Neural progenitor cell (in vitro differentiated cells): ENCODE results near the gene LRP1-AS. TPM values are rescaled to one million over a fixed set of nuclear protein-coding genes. Genes with fewer than 3 reads are reported as not detected.

Source experiments
- DNase-seq: peaks from one replicate; pipeline ENCODE4 v3.0.0-alpha.2; 2016; ENCODE audit warnings: low spot score
- H2AFZ ChIP-seq: fragments of 200-600 bp; sonication (generic); replicated peaks from 2 replicates; pipeline ENCODE4 v1.6.1; 2016; ENCODE audit warnings: antibody characterized with exemption
- H3F3A ChIP-seq: fragments of 200-600 bp; sonication (generic); 2 replicates; pipeline ENCODE4 v1.6.1; 2016; ENCODE audit warnings: antibody characterized with exemption, low read depth
- H3K27ac ChIP-seq: fragments of 200-600 bp; sonication (generic); 2 replicates; pipeline ENCODE4 v1.5.1; 2016; ENCODE audit warnings: mild to moderate bottlenecking
- H3K27me3 ChIP-seq: fragments of 200-600 bp; sonication (generic); 2 replicates; pipeline ENCODE4 v1.6.1; 2016; ENCODE audit warnings: mild to moderate bottlenecking, moderate library complexity
- H3K36me3 ChIP-seq: fragments of 200-600 bp; sonication (generic); 2 replicates; pipeline ENCODE4 v1.5.1; 2016
- H3K4me1 ChIP-seq: fragments of 200-600 bp; sonication (generic); 2 replicates; pipeline ENCODE4 v1.6.1; 2016; ENCODE audit warnings: mixed run types
- H3K4me2 ChIP-seq: fragments of 200-600 bp; sonication (generic); 2 replicates; pipeline ENCODE4 v1.6.1; 2016
- H3K4me3 ChIP-seq: fragments of 200-600 bp; sonication (generic); 2 replicates; pipeline ENCODE4 v1.5.1; 2016
- H3K79me2 ChIP-seq: fragments of 200-600 bp; sonication (generic); 2 replicates; pipeline ENCODE4 v1.6.1; 2016; ENCODE audit warnings: low read depth
- H3K9ac ChIP-seq: fragments of 200-600 bp; sonication (generic); 2 replicates; pipeline ENCODE4 v1.6.1; 2016
- H3K9me3 ChIP-seq: fragments of 200-600 bp; sonication (generic); 2 replicates; pipeline ENCODE4 v1.5.1; 2016; ENCODE audit warnings: low read depth
- H4K20me1 ChIP-seq: fragments of 200-600 bp; sonication (generic); 2 replicates; pipeline ENCODE4 v1.6.1; 2016; ENCODE audit warnings: low read depth
- H3K27ac Mint-ChIP-seq: 3 replicates; pipeline ENCODE4 v1.8.0; 2021; ENCODE audit warnings: mixed read lengths
- H3K27me3 Mint-ChIP-seq: 2 replicates; pipeline ENCODE4 v1.8.0; 2022; ENCODE audit warnings: low read depth, mild to moderate bottlenecking, inconsistent platforms, moderate library complexity, mixed read lengths; ENCODE audit not compliant: insufficient read depth
- H3K36me3 Mint-ChIP-seq: 3 replicates; pipeline ENCODE4 v1.8.0; 2021; ENCODE audit warnings: mixed read lengths
- H3K4me1 Mint-ChIP-seq: 3 replicates; pipeline ENCODE4 v1.8.0; 2021; ENCODE audit warnings: mixed read lengths
- H3K4me3 Mint-ChIP-seq: 3 replicates; pipeline ENCODE4 v1.8.0; 2021; ENCODE audit warnings: mild to moderate bottlenecking, moderate library complexity, mixed read lengths
- H3K9me3 Mint-ChIP-seq: 3 replicates; pipeline ENCODE4 v1.8.0; 2020; ENCODE audit warnings: mixed read lengths
- EZH2 ChIP-seq: fragments of 200-600 bp; sonication (generic); IDR thresholded peaks from 2 replicates; pipeline ENCODE4 v1.6.1; 2017; ENCODE audit warnings: antibody characterized with exemption, mild to moderate bottlenecking, moderate library complexity
- EZH2phosphoT487 ChIP-seq: fragments of 200-600 bp; sonication (generic); IDR thresholded peaks from 2 replicates; pipeline ENCODE4 v1.6.1; 2017; ENCODE audit warnings: antibody characterized with exemption
- total RNA-seq: library from RNA; depleted of rRNA; stranded (reverse); fragments of >200 nt; gene quantifications from 2 replicates; pipeline ENCODE4 v1.2.3, GENCODE V29; 2015; ENCODE audit warnings: low replicate concordance
- TF ChIP-seq, protein P1 (sequence below): fragments of 200-600 bp; sonication (generic); IDR thresholded peaks from 2 replicates; pipeline ENCODE4 v1.5.1; 2017; ENCODE audit warnings: antibody characterized with exemption, mild to moderate bottlenecking

LRP1-AS gene
- total RNA-seq, 1 donor from 2014 or later: not detected

DNA sequence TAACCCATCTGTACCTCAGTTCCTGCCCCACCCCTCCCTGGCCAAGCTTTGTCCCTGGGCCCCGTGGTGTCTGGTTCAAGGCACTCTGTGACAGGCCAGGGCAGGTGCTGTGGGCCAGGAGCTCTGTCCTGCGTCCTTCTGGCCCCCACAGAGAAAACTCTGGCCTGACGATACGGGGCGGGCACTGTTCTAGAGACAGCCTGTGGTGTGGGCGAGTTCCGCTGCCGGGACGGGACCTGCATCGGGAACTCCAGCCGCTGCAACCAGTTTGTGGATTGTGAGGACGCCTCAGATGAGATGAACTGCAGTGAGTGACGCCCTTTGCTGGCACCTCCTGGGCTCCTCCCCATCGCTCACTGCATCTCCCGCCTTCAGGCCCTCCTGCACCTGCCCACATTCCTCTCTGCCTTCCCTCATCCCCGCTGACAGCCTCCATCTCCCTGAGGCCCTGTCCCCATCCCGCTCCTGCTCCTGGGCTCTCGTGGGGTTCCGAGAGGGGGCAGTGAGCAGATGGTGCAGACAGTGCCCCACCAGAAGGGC, 46.4 kb upstream of the LRP1-AS start:
- Mint-ChIP-seq H3K36me3 (peaks cover 28% of the 10 kb centered on the region), H3K9me3 (no peaks in the 10 kb centered on the region), H3K4me3 (no peak overlapping the region), H3K4me1 (no peaks in the 10 kb centered on the region), H3K27ac (no peak overlapping the region), H3K27me3 (peaks cover 11% of the 10 kb centered on the region)
- Histone ChIP-seq H3K27me3 (no peaks in the 10 kb centered on the region), H3K79me2 (no peaks in the 10 kb centered on the region), H3K4me1 (no peaks in the 10 kb centered on the region), H3K4me3 (no peak overlapping the region), H3K9ac (no peak overlapping the region), H2AFZ (no peak overlapping the region), H4K20me1 (no peaks in the 10 kb centered on the region), H3K9me3 (no peaks in the 10 kb centered on the region), H3K4me2 (no peak overlapping the region), H3K27ac (no peak overlapping the region), H3F3A (no peaks in the 10 kb centered on the region), H3K36me3 (no peaks in the 10 kb centered on the region)
- TF ChIP-seq EZH2 (no peak), EZH2phosphoT487 (no peak)
- TF ChIP-seq, protein P1, sequence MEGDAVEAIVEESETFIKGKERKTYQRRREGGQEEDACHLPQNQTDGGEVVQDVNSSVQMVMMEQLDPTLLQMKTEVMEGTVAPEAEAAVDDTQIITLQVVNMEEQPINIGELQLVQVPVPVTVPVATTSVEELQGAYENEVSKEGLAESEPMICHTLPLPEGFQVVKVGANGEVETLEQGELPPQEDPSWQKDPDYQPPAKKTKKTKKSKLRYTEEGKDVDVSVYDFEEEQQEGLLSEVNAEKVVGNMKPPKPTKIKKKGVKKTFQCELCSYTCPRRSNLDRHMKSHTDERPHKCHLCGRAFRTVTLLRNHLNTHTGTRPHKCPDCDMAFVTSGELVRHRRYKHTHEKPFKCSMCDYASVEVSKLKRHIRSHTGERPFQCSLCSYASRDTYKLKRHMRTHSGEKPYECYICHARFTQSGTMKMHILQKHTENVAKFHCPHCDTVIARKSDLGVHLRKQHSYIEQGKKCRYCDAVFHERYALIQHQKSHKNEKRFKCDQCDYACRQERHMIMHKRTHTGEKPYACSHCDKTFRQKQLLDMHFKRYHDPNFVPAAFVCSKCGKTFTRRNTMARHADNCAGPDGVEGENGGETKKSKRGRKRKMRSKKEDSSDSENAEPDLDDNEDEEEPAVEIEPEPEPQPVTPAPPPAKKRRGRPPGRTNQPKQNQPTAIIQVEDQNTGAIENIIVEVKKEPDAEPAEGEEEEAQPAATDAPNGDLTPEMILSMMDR: no peak
- DNase-seq: no peak

DNA sequence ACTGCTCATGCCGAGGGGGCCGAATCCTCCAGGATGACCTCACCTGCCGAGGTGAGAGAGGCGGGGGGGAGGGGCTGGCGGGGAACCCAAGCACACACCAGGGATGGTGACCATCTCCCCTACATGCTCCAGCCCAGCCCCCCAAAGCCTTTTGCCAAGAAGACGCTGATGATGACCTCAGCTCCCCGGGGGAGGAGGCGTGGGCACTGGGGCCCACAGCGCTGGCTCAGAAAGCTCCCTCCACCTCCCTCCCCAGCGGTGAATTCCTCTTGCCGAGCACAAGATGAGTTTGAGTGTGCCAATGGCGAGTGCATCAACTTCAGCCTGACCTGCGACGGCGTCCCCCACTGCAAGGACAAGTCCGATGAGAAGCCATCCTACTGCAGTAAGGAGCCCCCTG, 45.5 kb upstream of the LRP1-AS start:
- H3K4me2 ChIP-seq: no peak overlapping the region
- no peak overlapping the region for H3K27ac ChIP-seq
- no peaks in the 10 kb centered on the region for H3F3A ChIP-seq
- no peaks in the 10 kb centered on the region for H4K20me1 ChIP-seq
- H3K36me3 Mint-ChIP-seq: peaks cover 28% of the 10 kb centered on the region
- no peak overlapping the region for H3K9ac ChIP-seq
- no peaks in the 10 kb centered on the region for H3K9me3 Mint-ChIP-seq
- no peaks in the 10 kb centered on the region for H3K4me1 Mint-ChIP-seq
- no peak for TF ChIP-seq EZH2phosphoT487
- DNase-seq: no peak
- no peak overlapping the region for H3K4me3 Mint-ChIP-seq
- peaks cover 10% of the 10 kb centered on the region for H3K27me3 Mint-ChIP-seq
- H3K9me3 ChIP-seq: no peaks in the 10 kb centered on the region
- H2AFZ ChIP-seq: no peak overlapping the region
- no peaks in the 10 kb centered on the region for H3K36me3 ChIP-seq
- H3K4me3 ChIP-seq: no peak overlapping the region
- H3K79me2 ChIP-seq: no peaks in the 10 kb centered on the region
- no peaks in the 10 kb centered on the region for H3K4me1 ChIP-seq
- no peaks in the 10 kb centered on the region for H3K27me3 ChIP-seq
- H3K27ac Mint-ChIP-seq: no peak overlapping the region

DNA sequence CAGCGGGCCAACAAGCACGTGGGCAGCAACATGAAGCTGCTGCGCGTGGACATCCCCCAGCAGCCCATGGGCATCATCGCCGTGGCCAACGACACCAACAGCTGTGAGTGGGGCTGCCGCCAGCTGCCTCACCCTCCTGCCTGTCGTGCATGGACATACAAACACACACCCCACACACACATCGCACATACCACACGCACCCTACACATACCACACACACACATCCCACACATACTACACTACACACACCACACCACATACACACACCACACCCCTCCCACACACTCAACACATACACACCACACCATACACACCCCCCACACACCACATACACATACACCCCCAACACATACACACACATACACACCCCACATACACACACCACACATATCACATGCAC, 44.0 kb upstream of the LRP1-AS start:
- Histone ChIP-seq H3K27ac (no peak overlapping the region), H3F3A (no peaks in the 10 kb centered on the region), H3K4me1 (no peaks in the 10 kb centered on the region), H3K36me3 (no peaks in the 10 kb centered on the region), H3K27me3 (no peaks in the 10 kb centered on the region), H3K9ac (no peak overlapping the region), H2AFZ (no peak overlapping the region), H3K9me3 (no peaks in the 10 kb centered on the region), H3K79me2 (no peaks in the 10 kb centered on the region), H4K20me1 (no peaks in the 10 kb centered on the region), H3K4me3 (no peak overlapping the region), H3K4me2 (no peak overlapping the region)
- Mint-ChIP-seq H3K27me3 (peaks cover 12% of the 10 kb centered on the region), H3K27ac (no peak overlapping the region), H3K36me3 (peaks cover 30% of the 10 kb centered on the region), H3K9me3 (no peaks in the 10 kb centered on the region), H3K4me1 (no peaks in the 10 kb centered on the region), H3K4me3 (no peak overlapping the region)
- TF ChIP-seq, protein P1: no peak
- TF ChIP-seq EZH2phosphoT487 (no peak), EZH2 (no peak)
- no peak for DNase-seq

DNA sequence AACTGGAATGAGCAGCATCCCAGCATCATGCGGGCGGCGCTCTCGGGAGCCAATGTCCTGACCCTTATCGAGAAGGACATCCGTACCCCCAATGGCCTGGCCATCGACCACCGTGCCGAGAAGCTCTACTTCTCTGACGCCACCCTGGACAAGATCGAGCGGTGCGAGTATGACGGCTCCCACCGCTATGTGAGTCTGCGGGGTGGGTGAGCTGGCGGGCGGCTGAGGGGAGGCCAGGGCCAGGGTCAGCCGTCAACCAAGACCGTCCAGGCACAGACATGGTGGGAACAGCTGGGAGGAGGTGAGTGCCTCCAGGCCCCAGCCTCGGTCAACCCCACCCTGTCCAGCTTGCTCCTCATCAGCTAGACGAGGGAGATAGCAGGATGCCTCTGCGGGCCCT, 43.4 kb upstream of the LRP1-AS start:
- Histone ChIP-seq H3K4me3 (no peak overlapping the region), H3K27me3 (no peaks in the 10 kb centered on the region), H2AFZ (no peak overlapping the region), H3K4me2 (no peak overlapping the region), H3K27ac (no peak overlapping the region), H3K4me1 (no peaks in the 10 kb centered on the region), H3F3A (no peaks in the 10 kb centered on the region), H3K9me3 (no peaks in the 10 kb centered on the region), H3K36me3 (no peaks in the 10 kb centered on the region), H3K79me2 (no peaks in the 10 kb centered on the region), H4K20me1 (no peaks in the 10 kb centered on the region), H3K9ac (no peak overlapping the region)
- no peak for DNase-seq
- Mint-ChIP-seq H3K36me3 (peaks cover 34% of the 10 kb centered on the region), H3K27ac (no peak overlapping the region), H3K4me1 (no peaks in the 10 kb centered on the region), H3K9me3 (no peaks in the 10 kb centered on the region), H3K27me3 (peaks cover 12% of the 10 kb centered on the region), H3K4me3 (no peak overlapping the region)
- TF ChIP-seq, protein P1: no peak
- TF ChIP-seq EZH2 (no peak), EZH2phosphoT487 (no peak)
